D721Med (cell line): Measurements from ENCODE around the gene PGAP3.

Source experiments
- DNase-seq: peaks from one replicate; pipeline ENCODE4 v3.0.0; 2011; ENCODE audit warnings: low spot score; ENCODE audit not compliant: insufficient read length
- FAIRE-seq: peaks from 2 replicates; lab custom pipeline; 2011; peaks lifted over from hg19 to GRCh38; lab: Jason Lieb, UNC
- CTCF ChIP-seq: IDR thresholded peaks from 2 replicates; pipeline ENCODE4 v1.5.1; 2012; ENCODE audit warnings: mild to moderate bottlenecking, control low read depth; ENCODE audit not compliant: insufficient read depth; ENCODE audit errors: missing control alignments

Gene PGAP3

GRCh38 chr17:39677072-39677471, 10.8 kb downstream of the PGAP3 start:
- no peak for TF ChIP-seq CTCF
- FAIRE-seq, result no peak
- no peak for DNase-seq

GRCh38 chr17:39676198-39676819, 11.5 kb downstream of the PGAP3 start:
- no peak for FAIRE-seq
- no peak for TF ChIP-seq CTCF
- DNase-seq, result no peak

GRCh38 chr17:39675390-39676082, 12.3 kb downstream of the PGAP3 start:
- FAIRE-seq (no peak), DNase-seq (no peak)
- no peak for TF ChIP-seq CTCF

GRCh38 chr17:39674702-39675389, 13.0 kb downstream of the PGAP3 start:
- no peak for TF ChIP-seq CTCF
- DNase-seq, result no peak
- FAIRE-seq, result no peak

GRCh38 chr17:39674179-39674578, 13.7 kb downstream of the PGAP3 start:
- DNase-seq (no peak), FAIRE-seq (no peak)
- no peak for TF ChIP-seq CTCF

GRCh38 chr17:39673335-39674081, 14.3 kb downstream of the PGAP3 start:
- FAIRE-seq (no peak), DNase-seq (no peak)
- TF ChIP-seq CTCF, result no peak
